ENCODE measurements around the gene P2RY8. TPM values are rescaled to one million over a fixed set of nuclear protein-coding genes. Genes with fewer than 3 reads are reported as not detected.

P2RY8 gene
- total RNA-seq, 3 donors from 2014 or later (not counting 1 experiment from before 2014, with no cell fraction given): 73.7 to 114 (median 107) TPM

GRCh38 chrX:1529328-1529727 lies 7.7 kb downstream of the P2RY8 start:
- Mint-ChIP-seq H3K9me3 (no peaks in the 10 kb centered on the region), H3K36me3 (no peaks in the 10 kb centered on the region), H3K4me3 (no peak overlapping the region), H3K27me3 (ENCODE audit: low read depth in 2 of 2) (no peaks in the 10 kb centered on the region), H3K4me1 (peaks cover 0 to 8% of the 10 kb centered on the region in 2 donors), H3K27ac (no peak overlapping the region)
- peaks cover 19% of the 10 kb centered on the region for H3K36me3 ChIP-seq (ENCODE audit: control insufficient read depth, insufficient read depth, low read length)
- no peak for TF ChIP-seq CTCF (IDR thresholded peaks at IDR 0.05)
- H3K27ac ChIP-seq (ENCODE audit: low read length): no peak overlapping the region
- no peak for ATAC-seq
- H3K4me3 ChIP-seq (ENCODE audit: low read length): no peak overlapping the region
- H3K4me1 ChIP-seq (ENCODE audit: control insufficient read depth, insufficient read depth, low read length): peaks cover 29% of the 10 kb centered on the region
- intact Hi-C loops (cut with micrococcal nuclease): no loop called here
- H3K9me3 ChIP-seq (ENCODE audit: control insufficient read depth, insufficient read depth, low read length): no peaks in the 10 kb centered on the region
- no peak for DNase-seq
- no peaks in the 10 kb centered on the region for H3K27me3 ChIP-seq (ENCODE audit: control insufficient read depth, insufficient read depth, low read length)
- WGBS (ENCODE audit: insufficient coverage): 100% methylated on average over 2 of the region's 2 CpGs

GRCh38 chrX:1528884-1529203 lies 8.1 kb downstream of the P2RY8 start:
- TF ChIP-seq CTCF (IDR thresholded peaks at IDR 0.05): no peak

GRCh38 chrX:1528186-1528883 lies 8.7 kb downstream of the P2RY8 start:
- Histone ChIP-seq H3K4me3 (ENCODE audit: low read length) (no peak overlapping the region), H3K36me3 (ENCODE audit: control insufficient read depth, insufficient read depth, low read length) (peaks cover 19% of the 10 kb centered on the region), H3K4me1 (ENCODE audit: control insufficient read depth, insufficient read depth, low read length) (peaks cover 29% of the 10 kb centered on the region), H3K9me3 (ENCODE audit: control insufficient read depth, insufficient read depth, low read length) (no peaks in the 10 kb centered on the region), H3K27ac (ENCODE audit: low read length) (no peak overlapping the region), H3K27me3 (ENCODE audit: control insufficient read depth, insufficient read depth, low read length) (no peaks in the 10 kb centered on the region)
- Mint-ChIP-seq H3K27me3 (ENCODE audit: low read depth in 2 of 2) (no peaks in the 10 kb centered on the region), H3K36me3 (no peaks in the 10 kb centered on the region), H3K4me1 (peaks cover 0 to 6% of the 10 kb centered on the region in 2 donors), H3K4me3 (no peak overlapping the region), H3K9me3 (no peaks in the 10 kb centered on the region), H3K27ac (no peak overlapping the region)
- 81% methylated on average over 8 of the region's 9 CpGs for WGBS (ENCODE audit: insufficient coverage)
- TF ChIP-seq CTCF (IDR thresholded peaks at IDR 0.05): no peak
- DNase-seq (no peak), ATAC-seq (no peak)
- intact Hi-C loops (cut with micrococcal nuclease): no loop called here

More at GRCh38 chrX:1528884-1529203, 8.1 kb downstream of the P2RY8 start:
- H3K4me3 Mint-ChIP-seq: no peak overlapping the region
- DNase-seq (no peak), ATAC-seq (no peak)
- H3K4me3 ChIP-seq (ENCODE audit: low read length): no peak overlapping the region
- H3K27ac ChIP-seq (ENCODE audit: low read length): no peak overlapping the region
- H3K36me3 Mint-ChIP-seq: no peaks in the 10 kb centered on the region
- intact Hi-C loops (cut with micrococcal nuclease): no loop called here
- H3K27ac Mint-ChIP-seq: no peak overlapping the region
- WGBS (ENCODE audit: insufficient coverage): 97% methylated on average over 5 of the region's 5 CpGs
- H3K4me1 Mint-ChIP-seq: peaks cover 0 to 6% of the 10 kb centered on the region in 2 donors
- no peaks in the 10 kb centered on the region for H3K27me3 Mint-ChIP-seq (ENCODE audit: low read depth in 2 of 2)
- peaks cover 26% of the 10 kb centered on the region for H3K4me1 ChIP-seq (ENCODE audit: control insufficient read depth, insufficient read depth, low read length)
- H3K9me3 Mint-ChIP-seq: no peaks in the 10 kb centered on the region
- no peaks in the 10 kb centered on the region for H3K27me3 ChIP-seq (ENCODE audit: control insufficient read depth, insufficient read depth, low read length)
- peaks cover 19% of the 10 kb centered on the region for H3K36me3 ChIP-seq (ENCODE audit: control insufficient read depth, insufficient read depth, low read length)
- H3K9me3 ChIP-seq (ENCODE audit: control insufficient read depth, insufficient read depth, low read length): no peaks in the 10 kb centered on the region

GRCh38 chrX:1527457-1527856 lies 9.5 kb downstream of the P2RY8 start:
- Histone ChIP-seq H3K9me3 (ENCODE audit: control insufficient read depth, insufficient read depth, low read length) (no peaks in the 10 kb centered on the region), H3K4me3 (ENCODE audit: low read length) (no peak overlapping the region), H3K27me3 (ENCODE audit: control insufficient read depth, insufficient read depth, low read length) (no peaks in the 10 kb centered on the region), H3K4me1 (ENCODE audit: control insufficient read depth, insufficient read depth, low read length) (peaks cover 36% of the 10 kb centered on the region), H3K36me3 (ENCODE audit: control insufficient read depth, insufficient read depth, low read length) (peaks cover 19% of the 10 kb centered on the region), H3K27ac (ENCODE audit: low read length) (no peak overlapping the region)
- no peak for TF ChIP-seq CTCF (IDR thresholded peaks at IDR 0.05)
- no peaks in the 10 kb centered on the region for H3K36me3 Mint-ChIP-seq
- no peaks in the 10 kb centered on the region for H3K27me3 Mint-ChIP-seq (ENCODE audit: low read depth in 2 of 2)
- ATAC-seq: no peak
- H3K27ac Mint-ChIP-seq: no peak overlapping the region
- intact Hi-C loops (cut with micrococcal nuclease): no loop called here
- peaks cover 0 to under 1% of the 10 kb centered on the region in 2 donors for H3K4me1 Mint-ChIP-seq
- no peaks in the 10 kb centered on the region for H3K9me3 Mint-ChIP-seq
- 98% methylated on average over 1 of the region's 1 CpG for WGBS (ENCODE audit: insufficient coverage)
- DNase-seq: no peak
- no peak overlapping the region for H3K4me3 Mint-ChIP-seq
